ENCODE measurements around the gene MTA1.

MTA1 gene

GRCh38 chr14:105476831-105477659, 57.4 kb downstream of the MTA1 start:
- Mint-ChIP-seq H3K9me3 (peaks cover 3% of the 10 kb centered on the region), H3K27me3 (ENCODE audit: low read depth, poor library complexity) (peaks cover 51% of the 10 kb centered on the region), H3K4me3 (peak overlapping the region; percentile 52), H3K27ac (no peak overlapping the region), H3K4me1 (peaks cover 24% of the 10 kb centered on the region), H3K36me3 (ENCODE audit: low read depth) (no peaks in the 10 kb centered on the region)
- DNase-seq, result no peak
- no peak for TF ChIP-seq CTCF (IDR thresholded peaks at IDR 0.05)

- H3K4me1 Mint-ChIP-seq, result peaks cover 30% of the 10 kb centered on the region
- H3K4me3 Mint-ChIP-seq, result peak overlapping the region; percentile 47
Observed at GRCh38 chr14:105477660-105478397, 58.2 kb downstream of the MTA1 start.

GRCh38 chr14:105478398-105479251, 59.0 kb downstream of the MTA1 start:
- H3K27me3 Mint-ChIP-seq (ENCODE audit: low read depth, poor library complexity), result peaks cover 64% of the 10 kb centered on the region
- no peak overlapping the region for H3K27ac Mint-ChIP-seq
- H3K9me3 Mint-ChIP-seq, result peaks cover 3% of the 10 kb centered on the region
- no peaks in the 10 kb centered on the region for H3K36me3 Mint-ChIP-seq (ENCODE audit: low read depth)
- TF ChIP-seq CTCF (IDR thresholded peaks at IDR 0.05), result no peak
- H3K4me1 Mint-ChIP-seq, result peaks cover 30% of the 10 kb centered on the region
- H3K4me3 Mint-ChIP-seq, result no peak overlapping the region
- DNase-seq, result peak; percentile 48

More at GRCh38 chr14:105477660-105478397, 58.2 kb downstream of the MTA1 start:
- H3K36me3 Mint-ChIP-seq (ENCODE audit: low read depth), result no peaks in the 10 kb centered on the region
- peaks cover 3% of the 10 kb centered on the region for H3K9me3 Mint-ChIP-seq
- TF ChIP-seq CTCF (IDR thresholded peaks at IDR 0.05), result no peak
- no peak overlapping the region for H3K27ac Mint-ChIP-seq
- peak; percentile 23 for DNase-seq
- H3K27me3 Mint-ChIP-seq (ENCODE audit: low read depth, poor library complexity), result peaks cover 58% of the 10 kb centered on the region

- no peak for DNase-seq
- H3K9me3 Mint-ChIP-seq, result peaks cover 3% of the 10 kb centered on the region
- no peak overlapping the region for H3K27ac Mint-ChIP-seq
- no peak for TF ChIP-seq CTCF (IDR thresholded peaks at IDR 0.05)
- no peaks in the 10 kb centered on the region for H3K36me3 Mint-ChIP-seq (ENCODE audit: low read depth)
- H3K4me3 Mint-ChIP-seq, result no peak overlapping the region
- H3K4me1 Mint-ChIP-seq, result peaks cover 35% of the 10 kb centered on the region
- peaks cover 71% of the 10 kb centered on the region for H3K27me3 Mint-ChIP-seq (ENCODE audit: low read depth, poor library complexity)
Observed at GRCh38 chr14:105479431-105480158, 60.0 kb downstream of the MTA1 start.

- H3K4me3 Mint-ChIP-seq, result no peak overlapping the region
- H3K27me3 Mint-ChIP-seq (ENCODE audit: low read depth, poor library complexity), result peaks cover 77% of the 10 kb centered on the region
- no peak overlapping the region for H3K27ac Mint-ChIP-seq
- DNase-seq, result no peak
- peaks cover 3% of the 10 kb centered on the region for H3K9me3 Mint-ChIP-seq
- H3K4me1 Mint-ChIP-seq, result peaks cover 36% of the 10 kb centered on the region
- no peak for TF ChIP-seq CTCF (IDR thresholded peaks at IDR 0.05)
- H3K36me3 Mint-ChIP-seq (ENCODE audit: low read depth), result no peaks in the 10 kb centered on the region
Observed at GRCh38 chr14:105480199-105480746, 60.6 kb downstream of the MTA1 start.
